ENCODE measurements around the gene ZNF883.

The ZNF883 gene

GRCh38 chr9:112970939-112971338 is 41.1 kb downstream of the ZNF883 start:
- TF ChIP-seq CTCF (IDR thresholded peaks at IDR 0.05; ENCODE audit: unreplicated experiment in 3 of 3), result peak in 1 of 3 experiments; percentile 20
- Mint-ChIP-seq H3K27me3 (ENCODE audit: low read depth) (peaks cover 16% of the 10 kb centered on the region), H3K4me3 (no peak overlapping the region), H3K4me1 (no peaks in the 10 kb centered on the region), H3K27ac (no peak overlapping the region), H3K9me3 (no peaks in the 10 kb centered on the region), H3K36me3 (ENCODE audit: low read depth) (no peaks in the 10 kb centered on the region)

DNA sequence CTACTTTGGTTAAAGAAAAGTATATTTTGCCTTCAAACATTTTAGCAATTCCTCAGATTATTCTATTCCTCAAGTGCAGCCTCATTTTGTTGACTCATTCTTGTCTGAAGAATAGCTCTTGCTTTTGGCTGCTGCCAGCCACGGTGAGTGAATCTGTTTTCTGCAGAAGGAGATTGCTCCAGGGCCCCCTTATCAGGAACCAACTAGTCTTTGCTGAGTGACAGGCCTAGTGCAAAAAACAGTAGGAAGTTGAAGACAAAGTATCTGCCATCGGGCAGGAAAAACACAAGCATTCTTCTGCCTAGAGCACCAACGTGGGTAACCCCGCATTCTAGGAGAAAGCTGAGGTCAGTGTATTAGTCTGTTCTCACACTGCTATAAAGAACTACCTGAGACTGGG is 42.3 kb downstream of the ZNF883 start:
- H3K27ac Mint-ChIP-seq, result no peak overlapping the region
- no peaks in the 10 kb centered on the region for H3K36me3 Mint-ChIP-seq (ENCODE audit: low read depth)
- TF ChIP-seq CTCF (IDR thresholded peaks at IDR 0.05; ENCODE audit: unreplicated experiment in 3 of 3), result no peak
- H3K4me1 Mint-ChIP-seq, result no peaks in the 10 kb centered on the region
- H3K4me3 Mint-ChIP-seq, result no peak overlapping the region
- H3K27me3 Mint-ChIP-seq (ENCODE audit: low read depth), result peaks cover 16% of the 10 kb centered on the region
- no peaks in the 10 kb centered on the region for H3K9me3 Mint-ChIP-seq

DNA sequence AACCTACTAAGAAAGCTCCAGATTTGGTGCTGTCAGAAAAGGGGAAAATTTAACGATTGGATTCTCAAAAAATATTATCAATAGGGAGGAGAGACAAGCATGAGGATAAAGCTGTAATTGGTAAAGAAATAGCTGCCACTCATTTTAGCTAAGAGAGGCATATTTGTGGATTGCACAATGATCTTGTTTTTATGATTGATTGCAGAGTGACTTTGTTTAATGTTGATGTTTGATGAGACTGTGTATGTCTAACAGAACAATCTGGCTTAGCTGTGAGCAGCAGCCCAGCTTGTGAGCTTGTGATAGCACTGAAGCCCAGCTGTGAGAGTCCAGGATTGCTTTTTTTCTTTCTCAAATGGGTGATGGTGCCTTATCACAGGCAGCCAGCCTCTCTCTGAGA is 56.4 kb downstream of the ZNF883 start:
- Mint-ChIP-seq H3K27ac (no peak overlapping the region), H3K9me3 (no peaks in the 10 kb centered on the region), H3K4me1 (no peaks in the 10 kb centered on the region), H3K4me3 (no peak overlapping the region), H3K27me3 (ENCODE audit: low read depth) (peaks cover 47% of the 10 kb centered on the region), H3K36me3 (ENCODE audit: low read depth) (no peaks in the 10 kb centered on the region)
- TF ChIP-seq CTCF (IDR thresholded peaks at IDR 0.05; ENCODE audit: unreplicated experiment in 3 of 3), result no peak

DNA sequence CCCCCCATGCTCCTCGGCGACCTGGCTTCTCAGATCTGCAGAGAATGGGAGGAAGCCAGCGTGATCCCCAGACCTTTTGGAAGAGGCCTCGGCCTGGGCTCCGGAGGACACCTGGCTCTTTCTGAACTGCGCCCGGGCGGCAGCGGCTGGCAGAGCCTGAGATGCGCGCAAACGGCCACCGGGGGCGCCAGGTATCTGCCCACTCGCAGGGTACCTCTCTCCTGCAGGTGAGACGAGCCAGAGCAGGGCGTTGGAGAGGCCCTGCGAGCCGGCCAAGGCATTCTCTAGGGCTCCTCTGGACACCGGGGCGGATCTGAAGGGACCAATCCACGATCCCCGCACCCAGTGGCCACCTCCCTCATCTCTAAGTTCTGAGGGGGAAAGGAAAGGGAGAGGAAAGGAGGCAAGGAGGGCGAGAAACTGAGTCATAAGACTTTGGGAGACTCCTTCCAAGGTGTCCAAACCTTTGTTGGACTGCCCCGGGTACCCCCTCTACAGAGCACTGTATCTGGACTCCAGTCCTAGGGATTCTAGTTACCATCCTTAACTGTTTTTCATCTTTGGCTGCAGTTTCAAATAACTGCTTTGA is 66.3 kb downstream of the ZNF883 start:
- H3K27ac Mint-ChIP-seq, result no peak overlapping the region
- no peaks in the 10 kb centered on the region for H3K36me3 Mint-ChIP-seq (ENCODE audit: low read depth)
- peaks cover 17% of the 10 kb centered on the region for H3K9me3 Mint-ChIP-seq
- peak in 1 of 3 experiments; percentile 14 for TF ChIP-seq CTCF (IDR thresholded peaks at IDR 0.05; ENCODE audit: unreplicated experiment in 3 of 3)
- H3K27me3 Mint-ChIP-seq (ENCODE audit: low read depth), result peaks cover 40% of the 10 kb centered on the region
- no peak overlapping the region for H3K4me3 Mint-ChIP-seq
- no peaks in the 10 kb centered on the region for H3K4me1 Mint-ChIP-seq

DNA sequence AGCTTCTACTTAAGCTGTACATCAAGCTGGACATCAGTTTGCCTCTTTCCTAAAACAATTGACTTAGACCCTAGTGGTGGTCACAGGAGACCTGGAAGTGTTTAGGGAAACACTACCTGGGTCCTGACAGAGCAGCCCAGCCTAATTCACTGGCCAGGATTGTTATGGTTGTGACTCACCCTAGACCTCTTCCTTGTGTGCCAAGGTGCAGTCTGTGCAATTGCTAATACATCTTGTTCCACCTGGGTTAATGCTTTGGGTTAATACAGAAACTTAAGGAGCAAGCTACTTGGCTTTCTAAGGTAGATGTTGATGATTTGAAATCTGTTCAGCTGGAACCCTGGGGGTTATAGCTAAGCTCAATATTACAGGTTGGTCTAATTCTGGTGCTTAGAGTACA is 72.6 kb downstream of the ZNF883 start:
- no peak overlapping the region for H3K27ac Mint-ChIP-seq
- no peak overlapping the region for H3K4me3 Mint-ChIP-seq
- H3K27me3 Mint-ChIP-seq (ENCODE audit: low read depth), result peaks cover 37% of the 10 kb centered on the region
- H3K36me3 Mint-ChIP-seq (ENCODE audit: low read depth), result no peaks in the 10 kb centered on the region
- no peak for TF ChIP-seq CTCF (IDR thresholded peaks at IDR 0.05; ENCODE audit: unreplicated experiment in 3 of 3)
- peaks cover 5% of the 10 kb centered on the region for H3K9me3 Mint-ChIP-seq
- no peaks in the 10 kb centered on the region for H3K4me1 Mint-ChIP-seq

DNA sequence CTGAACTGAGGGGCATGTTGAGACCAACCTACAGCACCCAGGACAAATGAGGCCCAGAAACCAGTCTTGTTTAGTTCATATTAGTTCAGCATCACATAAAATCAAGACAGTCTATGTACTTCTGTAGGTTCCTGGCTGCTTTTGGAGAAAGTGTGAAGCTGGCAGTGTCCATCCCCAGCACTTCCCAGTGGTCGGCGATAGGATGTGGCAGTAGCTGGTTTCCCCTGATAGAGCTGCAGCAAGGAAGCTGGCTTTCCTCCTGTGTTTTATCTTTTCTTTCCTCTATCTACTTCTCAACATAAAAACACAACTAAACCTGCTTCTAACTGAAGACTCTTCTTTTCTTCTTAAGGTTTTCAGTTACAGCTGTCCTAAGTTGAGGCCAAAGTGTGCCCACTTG is 78.3 kb downstream of the ZNF883 start:
- no peak for TF ChIP-seq CTCF (IDR thresholded peaks at IDR 0.05; ENCODE audit: unreplicated experiment in 3 of 3)
- Mint-ChIP-seq H3K9me3 (no peaks in the 10 kb centered on the region), H3K36me3 (ENCODE audit: low read depth) (no peaks in the 10 kb centered on the region), H3K4me1 (no peaks in the 10 kb centered on the region), H3K4me3 (no peak overlapping the region), H3K27ac (no peak overlapping the region), H3K27me3 (ENCODE audit: low read depth) (peaks cover 43% of the 10 kb centered on the region)
